SU-DHL-6 (cell line): ENCODE results near the gene ARPC1B.

Experiments
- EZH2phosphoT487 ChIP-seq: fragments of 200-600 bp; sonication (generic), shearing (Covaris generic); conservative IDR thresholded peaks from 2 replicates; pipeline ENCODE4 v1.6.1; 2018; ENCODE audit warnings: mild to moderate bottlenecking, antibody characterized with exemption, low read length, moderate library complexity, mixed read lengths
- TF ChIP-seq, protein P1 (sequence below): fragments of 200-600 bp; sonication (generic); IDR thresholded peaks from one replicate; pipeline ENCODE4 v1.5.1; 2017; ENCODE audit warnings: antibody characterized with exemption, mild to moderate bottlenecking, low read length, moderate library complexity; ENCODE audit not compliant: insufficient read depth, poor library complexity, severe bottlenecking

DNA sequence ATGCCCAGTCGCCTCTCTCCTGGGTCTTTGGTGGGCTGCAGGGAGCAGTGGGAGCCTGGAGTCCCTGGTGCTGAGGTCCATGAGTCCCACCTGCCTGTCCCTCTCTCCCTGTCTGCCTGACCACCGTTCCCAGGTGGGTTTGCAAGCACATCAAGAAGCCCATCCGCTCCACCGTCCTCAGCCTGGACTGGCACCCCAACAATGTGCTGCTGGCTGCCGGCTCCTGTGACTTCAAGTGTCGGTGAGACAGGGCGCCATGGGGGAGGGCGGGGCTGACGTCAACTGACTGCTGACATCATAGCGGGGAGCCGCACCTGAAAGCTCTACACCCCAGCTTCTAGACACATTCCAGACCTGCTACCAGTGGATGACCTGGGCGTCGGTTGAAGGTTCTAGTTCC lies 15.2 kb downstream of the ARPC1B start:
- TF ChIP-seq, protein P1, sequence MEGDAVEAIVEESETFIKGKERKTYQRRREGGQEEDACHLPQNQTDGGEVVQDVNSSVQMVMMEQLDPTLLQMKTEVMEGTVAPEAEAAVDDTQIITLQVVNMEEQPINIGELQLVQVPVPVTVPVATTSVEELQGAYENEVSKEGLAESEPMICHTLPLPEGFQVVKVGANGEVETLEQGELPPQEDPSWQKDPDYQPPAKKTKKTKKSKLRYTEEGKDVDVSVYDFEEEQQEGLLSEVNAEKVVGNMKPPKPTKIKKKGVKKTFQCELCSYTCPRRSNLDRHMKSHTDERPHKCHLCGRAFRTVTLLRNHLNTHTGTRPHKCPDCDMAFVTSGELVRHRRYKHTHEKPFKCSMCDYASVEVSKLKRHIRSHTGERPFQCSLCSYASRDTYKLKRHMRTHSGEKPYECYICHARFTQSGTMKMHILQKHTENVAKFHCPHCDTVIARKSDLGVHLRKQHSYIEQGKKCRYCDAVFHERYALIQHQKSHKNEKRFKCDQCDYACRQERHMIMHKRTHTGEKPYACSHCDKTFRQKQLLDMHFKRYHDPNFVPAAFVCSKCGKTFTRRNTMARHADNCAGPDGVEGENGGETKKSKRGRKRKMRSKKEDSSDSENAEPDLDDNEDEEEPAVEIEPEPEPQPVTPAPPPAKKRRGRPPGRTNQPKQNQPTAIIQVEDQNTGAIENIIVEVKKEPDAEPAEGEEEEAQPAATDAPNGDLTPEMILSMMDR = no peak
- TF ChIP-seq EZH2phosphoT487 = no peak
